NT2/D1 (cell line): Measurements from ENCODE around the gene SDHA.

Experiments used
- YY1 ChIP-seq: IDR thresholded peaks from 2 replicates; pipeline ENCODE4 v1.6.1; 2011; ENCODE audit not compliant: insufficient read length, insufficient read depth
- ZNF274 ChIP-seq: IDR thresholded peaks from 2 replicates; pipeline ENCODE4 v1.6.1; 2011; ENCODE audit warnings: mild to moderate bottlenecking, low read depth, low read length

DNA sequence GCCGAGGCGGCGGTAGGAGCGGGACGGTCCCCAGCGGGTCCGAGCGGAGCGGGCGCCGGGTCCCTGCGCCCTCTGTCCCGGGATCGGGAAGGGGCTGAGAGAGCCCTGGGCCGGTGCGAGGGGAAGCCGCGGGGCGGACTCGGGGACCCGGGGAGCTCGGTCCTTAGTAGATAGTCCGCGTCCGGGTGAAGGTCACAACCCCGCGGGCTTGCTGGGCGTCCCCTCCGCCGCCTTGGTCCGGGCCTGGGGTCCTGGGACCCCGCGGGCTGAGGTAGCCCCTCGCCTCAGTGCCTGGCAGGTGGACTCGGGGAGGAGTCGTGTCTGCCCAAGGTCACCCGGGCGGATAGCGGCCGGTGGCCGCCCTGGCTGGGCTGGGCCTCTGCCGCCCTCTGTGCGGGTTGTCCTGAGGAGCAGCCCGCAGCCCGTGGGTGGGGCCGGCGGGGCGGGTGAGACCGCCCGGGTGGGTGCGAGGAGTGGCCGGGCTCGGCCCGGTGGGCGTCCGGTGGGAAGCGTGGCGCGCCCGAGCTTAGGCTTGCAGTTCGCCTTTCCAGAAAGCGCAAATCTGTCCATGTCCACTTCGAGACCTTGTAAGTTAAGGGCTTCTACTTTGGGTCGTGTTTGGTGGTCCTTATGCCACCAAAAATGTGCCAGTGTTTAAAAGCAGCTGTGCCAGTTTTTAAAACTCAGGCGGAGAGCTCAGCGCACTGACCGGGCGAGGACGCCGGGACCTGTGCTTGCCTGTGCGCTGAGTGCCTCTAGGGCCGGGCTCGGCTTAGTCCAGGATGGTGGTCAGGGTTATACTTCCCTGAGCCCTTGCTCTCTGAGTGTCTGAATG, 554 bp downstream of the SDHA start:
- TF ChIP-seq ZNF274 (no peak), YY1 (no peak)
